Hematopoietic multipotent progenitor cell treated with erythropoietin and hydrocortisone succinate and interleukin-3 and kit ligand, for 17 days (in vitro differentiated cells): ENCODE data around the gene KRT73.

Experiments used
- DNase-seq: peaks from one replicate; pipeline ENCODE4 v3.0.0-alpha.2; 2015; ENCODE audit warnings: low spot score

The KRT73 gene

GRCh38 chr12:52617403-52617785 lies 965 bp downstream of the KRT73 start:
- DNase-seq, result no peak

GRCh38 chr12:52616680-52617402 lies 1.5 kb downstream of the KRT73 start:
- no peak for DNase-seq

- no peak for DNase-seq
Measured at GRCh38 chr12:52615912-52616311, 2.4 kb downstream of the KRT73 start.

GRCh38 chr12:52615208-52615868 lies 3.0 kb downstream of the KRT73 start:
- DNase-seq, result no peak

- no peak for DNase-seq
Measured at GRCh38 chr12:52614381-52615207, 3.8 kb downstream of the KRT73 start.

GRCh38 chr12:52613384-52614030 lies 4.9 kb downstream of the KRT73 start:
- peak; percentile 13 for DNase-seq

- DNase-seq, result no peak
Measured at GRCh38 chr12:52612431-52613383, 5.7 kb downstream of the KRT73 start.

GRCh38 chr12:52611080-52611468 lies 7.3 kb downstream of the KRT73 start:
- DNase-seq, result no peak

- DNase-seq, result no peak
Measured at GRCh38 chr12:52608826-52609630, 9.3 kb downstream of the KRT73 start.

- DNase-seq, result no peak
Measured at GRCh38 chr12:52608161-52608560, 10.2 kb downstream of the KRT73 start.

GRCh38 chr12:52607314-52607713 lies 11.0 kb downstream of the KRT73 start:
- DNase-seq, result no peak

GRCh38 chr12:52606581-52607218 lies 11.7 kb downstream of the KRT73 start:
- no peak for DNase-seq

- no peak for DNase-seq
Measured at GRCh38 chr12:52606096-52606495, 12.3 kb downstream of the KRT73 start.

GRCh38 chr12:52605542-52605941 lies 12.8 kb downstream of the KRT73 start:
- DNase-seq, result no peak

GRCh38 chr12:52604859-52605258 lies 13.5 kb downstream of the KRT73 start:
- DNase-seq, result no peak

- DNase-seq, result no peak
Measured at GRCh38 chr12:52603314-52603713, 15.0 kb downstream of the KRT73 start.

GRCh38 chr12:52602552-52602951 lies 15.8 kb downstream of the KRT73 start:
- no peak for DNase-seq

GRCh38 chr12:52601671-52602070 lies 16.7 kb downstream of the KRT73 start:
- DNase-seq, result no peak

GRCh38 chr12:52600941-52601481 lies 17.3 kb downstream of the KRT73 start, which contains the start of gene KRT72:
Gene KRT72, minus strand, starts transcription at chr12:52601463. Its CDS starts 11 bp downstream, at chr12:52601452.
- no peak for DNase-seq
